ENCODE data around the gene SGSM1. TPM values are rescaled to one million over a fixed set of nuclear protein-coding genes. Genes with fewer than 3 reads are reported as not detected.

Gene SGSM1
- total RNA-seq, 1 experiment from 2014 or later: 5.1 TPM

- intact Hi-C loops (cut with micrococcal nuclease): no loop called here
- ChIA-PET POLR2A (no interaction called here), CTCF (no interaction called here), RAD21 (ENCODE audit: low non-redundant PET in 1 of 2, low total read pairs in 2 of 2, uncharacterized antibody in 2 of 2, unreplicated experiment in 2 of 2) (no interaction called here)
- H3K79me2 ChIP-seq (ENCODE audit: insufficient read depth, low read length): no peaks in the 10 kb centered on the region
- no peaks in the 10 kb centered on the region for H3K9me2 ChIP-seq (ENCODE audit: insufficient read depth)
- H3K36me3 ChIP-seq (ENCODE audit: control insufficient read depth in 1 of 2, insufficient read depth in 2 of 2, low read length in 2 of 2): no peaks in the 10 kb centered on the region
- no peak overlapping the region for H2AFZ ChIP-seq (ENCODE audit: low read depth, low read length, poor library complexity, severe bottlenecking)
- H3K27ac ChIP-seq (ENCODE audit: low read depth, low read length): no peak overlapping the region
- H3K9me3 ChIP-seq (ENCODE audit: control insufficient read depth in 1 of 2, insufficient read depth in 1 of 2, low read depth in 1 of 2, low read length in 2 of 2): no peaks in the 10 kb centered on the region
- H3K4me1 ChIP-seq (ENCODE audit: control insufficient read depth in 1 of 2, insufficient read depth in 2 of 2, low read length in 2 of 2): peaks cover 0 to 8% of the 10 kb centered on the region in 2 experiments; a peak in 1 of 4 replicates
- H3K4me3 ChIP-seq (replicated peaks in 1 of 2; ENCODE audit: low read depth in 1 of 2, low read length in 2 of 2): no peak overlapping the region
- H4K20me1 ChIP-seq (ENCODE audit: insufficient read depth): no peaks in the 10 kb centered on the region
- no peak overlapping the region for H3K4me2 ChIP-seq (ENCODE audit: low read length)
- no peaks in the 10 kb centered on the region for H3K27me3 ChIP-seq (ENCODE audit: insufficient read depth, low read length)
- ATAC-seq (no peak), DNase-seq (ENCODE audit: low read depth, low spot score) (no peak)
- no peak overlapping the region for H3K9ac ChIP-seq (ENCODE audit: low read length)
- BruUV-seq (replicated peaks): no TSS peak
- no peak for TF ChIP-seq RAD21 (IDR thresholded peaks at IDR 0.05; ENCODE audit: low read depth)
- TF ChIP-seq ATF3 (IDR thresholded peaks at IDR 0.05): no peak
- TF ChIP-seq ZBTB33 (IDR thresholded peaks at IDR 0.05; ENCODE audit: extremely low read depth, insufficient replicate concordance, low read length): no peak
- TF ChIP-seq JUND (IDR thresholded peaks at IDR 0.05): no peak
- TF ChIP-seq EZH2phosphoT487 (IDR thresholded peaks at IDR 0.05; ENCODE audit: borderline replicate concordance): no peak
- no peak for TF ChIP-seq SP1 (IDR thresholded peaks at IDR 0.05; ENCODE audit: low read depth)
- TF ChIP-seq FOSL1 (IDR thresholded peaks at IDR 0.05; ENCODE audit: low read depth): no peak
Observed at GRCh38 chr22:24776525-24776924, 29.5 kb upstream of the SGSM1 start.

DNA sequence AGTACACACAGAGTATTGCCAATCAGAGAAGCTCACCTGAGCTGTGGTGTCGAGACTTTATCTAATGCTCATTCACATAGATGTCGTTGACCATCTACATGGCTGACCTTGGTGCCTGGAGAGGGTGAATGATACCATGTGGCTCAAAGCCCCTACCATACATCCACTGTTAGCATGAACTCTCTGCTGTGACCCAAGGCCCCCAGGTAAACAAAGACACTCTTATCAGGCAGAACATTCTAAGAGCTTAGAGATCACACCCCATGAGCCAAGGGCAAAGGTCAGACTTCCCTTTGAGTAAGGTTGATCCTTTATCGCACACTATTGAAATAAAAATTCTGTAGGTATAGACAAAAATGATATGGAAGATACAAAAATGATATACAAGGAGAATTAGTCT lies 16.5 kb upstream of the SGSM1 start:
- POLR2A ChIA-PET: no interaction called here
- Histone ChIP-seq H3K36me3 (ENCODE audit: control insufficient read depth in 1 of 2, insufficient read depth in 2 of 2, low read length in 2 of 2) (no peaks in the 10 kb centered on the region), H3K9me3 (ENCODE audit: control insufficient read depth in 1 of 2, insufficient read depth in 1 of 2, low read depth in 1 of 2, low read length in 2 of 2) (no peaks in the 10 kb centered on the region), H3K9me2 (ENCODE audit: insufficient read depth) (no peaks in the 10 kb centered on the region), H3K27me3 (ENCODE audit: insufficient read depth, low read length) (no peaks in the 10 kb centered on the region), H4K20me1 (ENCODE audit: insufficient read depth) (no peaks in the 10 kb centered on the region), H3K9ac (ENCODE audit: low read length) (no peak overlapping the region), H3K4me1 (ENCODE audit: control insufficient read depth in 1 of 2, insufficient read depth in 2 of 2, low read length in 2 of 2) (no peaks in the 10 kb centered on the region), H2AFZ (ENCODE audit: low read depth, low read length, poor library complexity, severe bottlenecking) (no peak overlapping the region), H3K4me3 (replicated peaks in 1 of 2; ENCODE audit: low read depth in 1 of 2, low read length in 2 of 2) (no peak overlapping the region), H3K79me2 (ENCODE audit: insufficient read depth, low read length) (no peaks in the 10 kb centered on the region), H3K4me2 (ENCODE audit: low read length) (no peak overlapping the region), H3K27ac (ENCODE audit: low read depth, low read length) (no peak overlapping the region)
- BruUV-seq (replicated peaks): no TSS peak
- intact Hi-C loops (cut with micrococcal nuclease): no loop called here
- CTCF ChIA-PET: interaction anchor here (1.2 kb wide), 1 partner anchor 14 kb away, joined by 3 read pairs; no protein-coding TSS in a partner anchor
- no peak for TF ChIP-seq EZH2phosphoT487 (IDR thresholded peaks at IDR 0.05; ENCODE audit: borderline replicate concordance)
- TF ChIP-seq SP1 (IDR thresholded peaks at IDR 0.05; ENCODE audit: low read depth): no peak
- no peak for TF ChIP-seq FOSL1 (IDR thresholded peaks at IDR 0.05; ENCODE audit: low read depth)
- TF ChIP-seq ZBTB33 (IDR thresholded peaks at IDR 0.05; ENCODE audit: extremely low read depth, insufficient replicate concordance, low read length): no peak
- TF ChIP-seq SRF (IDR thresholded peaks at IDR 0.05; ENCODE audit: low read depth): no peak
- no peak for TF ChIP-seq POLR2AphosphoS5 (IDR thresholded peaks at IDR 0.05; ENCODE audit: low read depth, low read length)
- RAD21 ChIA-PET (ENCODE audit: low non-redundant PET in 1 of 2, low total read pairs in 2 of 2, uncharacterized antibody in 2 of 2, unreplicated experiment in 2 of 2): interaction anchor here in 1 of 2 experiments (0.6 kb wide), 1 partner anchor 10 kb away, joined by 3 read pairs; no protein-coding TSS in a partner anchor
- DNase-seq (ENCODE audit: low read depth, low spot score) (no peak), ATAC-seq (no peak)
